GM23338 (cell line): ENCODE measurements around the gene NPHP1. TPM values are rescaled to one million over a fixed set of nuclear protein-coding genes. Genes with fewer than 3 reads are reported as not detected.
"Not testable (repeated sequence)": the region's sequence is repeated elsewhere in the genome, so short reads cannot be mapped to it uniquely, and the experiment has no call there.

Source experiments
- ATAC-seq: fragments of 200-7000 bp; cut with Tn5 transposase; 3 replicates; pipeline ENCODE4 v1.9.1; 2020
- DNase-seq: peaks from one replicate; pipeline ENCODE4 v3.0.0-alpha.2; 2015; ENCODE audit warnings: low spot score
- H2AFZ ChIP-seq: fragments of 200-600 bp; sonication (generic); 2 replicates; pipeline ENCODE4 v1.8.0; 2016; ENCODE audit warnings: antibody characterized with exemption, mild to moderate bottlenecking, moderate library complexity
- H3F3A ChIP-seq: fragments of 200-600 bp; sonication (generic); replicated peaks from 2 replicates; pipeline ENCODE4 v1.8.0; 2017; ENCODE audit warnings: antibody characterized with exemption, mixed run types, low read depth
- H3K27ac ChIP-seq: fragments of 200-600 bp; sonication (generic); 2 replicates; pipeline ENCODE4 v1.6.1; 2016; ENCODE audit warnings: low read depth
- H3K27me3 ChIP-seq: fragments of 200-600 bp; sonication (generic); 2 replicates; pipeline ENCODE4 v1.8.0; 2016; ENCODE audit warnings: mild to moderate bottlenecking, mixed run types, moderate library complexity; ENCODE audit not compliant: insufficient read depth
- H3K36me3 ChIP-seq: fragments of 200-600 bp; sonication (generic); 2 replicates; pipeline ENCODE4 v1.8.0; 2016; ENCODE audit warnings: mild to moderate bottlenecking; ENCODE audit not compliant: insufficient read depth
- H3K4me1 ChIP-seq: fragments of 200-600 bp; sonication (generic); 2 replicates; pipeline ENCODE4 v1.8.0; 2016; ENCODE audit warnings: mild to moderate bottlenecking, moderate library complexity; ENCODE audit not compliant: insufficient read depth
- H3K4me2 ChIP-seq: fragments of 200-600 bp; sonication (generic); 2 replicates; pipeline ENCODE4 v1.7.1; 2017; ENCODE audit warnings: mixed run types
- H3K4me3 ChIP-seq: fragments of 200-600 bp; sonication (generic); 2 replicates; pipeline ENCODE4 v1.6.1; 2016; ENCODE audit warnings: mixed run types
- H3K79me2 ChIP-seq: fragments of 200-600 bp; sonication (generic); replicated peaks from 2 replicates; pipeline ENCODE4 v1.8.0; 2017; ENCODE audit warnings: mild to moderate bottlenecking; ENCODE audit not compliant: insufficient read depth
- H3K9me2 ChIP-seq: fragments of 200-600 bp; sonication (generic); 2 replicates; pipeline ENCODE4 v1.8.0; 2017; ENCODE audit not compliant: insufficient read depth
- H4K20me1 ChIP-seq: fragments of 200-600 bp; sonication (generic); replicated peaks from 2 replicates; pipeline ENCODE4 v1.8.0; 2017; ENCODE audit warnings: mild to moderate bottlenecking; ENCODE audit not compliant: insufficient read depth
- H3K27ac Mint-ChIP-seq: 2 replicates; pipeline ENCODE4 v1.8.0; 2020; ENCODE audit warnings: inconsistent platforms, mild to moderate bottlenecking, moderate library complexity, mixed read lengths
- H3K27me3 Mint-ChIP-seq: 3 replicates; pipeline ENCODE4 v1.8.0; 2022; ENCODE audit warnings: low read depth, mild to moderate bottlenecking, moderate library complexity, mixed read lengths, inconsistent platforms; ENCODE audit not compliant: insufficient read depth, poor library complexity
- H3K36me3 Mint-ChIP-seq: 3 replicates; pipeline ENCODE4 v1.8.0; 2021; ENCODE audit warnings: low read depth, mild to moderate bottlenecking, inconsistent platforms, moderate library complexity, mixed read lengths
- H3K4me1 Mint-ChIP-seq: 3 replicates; pipeline ENCODE4 v1.8.0; 2020; ENCODE audit warnings: mild to moderate bottlenecking, inconsistent platforms, mixed read lengths
- H3K4me3 Mint-ChIP-seq: 3 replicates; pipeline ENCODE4 v1.8.0; 2021; ENCODE audit warnings: moderate library complexity, mild to moderate bottlenecking, inconsistent platforms, mixed read lengths
- H3K9me3 Mint-ChIP-seq: 3 replicates; pipeline ENCODE4 v1.8.0; 2020; ENCODE audit warnings: moderate library complexity, mild to moderate bottlenecking, inconsistent platforms, mixed read lengths
- polyA plus RNA-seq: library from polyadenylated mRNA; unstranded; fragments of >200 nt; fragmentation: Nextera tagmentation; extraction: Ambion mirVana; gene quantifications from 2 replicates; pipeline ENCODE4 v1.2.1, GENCODE V29; 2016
- total RNA-seq: library from RNA; depleted of rRNA; stranded (reverse); fragments of >200 nt; shearing (Covaris generic); gene quantifications from 2 replicates; pipeline ENCODE4 v1.2.3, GENCODE V29; 2014

NPHP1 gene
- total and polyA plus RNA-seq, 2 experiments from 2014 or later, result 4.6 to 10.0 TPM

DNA sequence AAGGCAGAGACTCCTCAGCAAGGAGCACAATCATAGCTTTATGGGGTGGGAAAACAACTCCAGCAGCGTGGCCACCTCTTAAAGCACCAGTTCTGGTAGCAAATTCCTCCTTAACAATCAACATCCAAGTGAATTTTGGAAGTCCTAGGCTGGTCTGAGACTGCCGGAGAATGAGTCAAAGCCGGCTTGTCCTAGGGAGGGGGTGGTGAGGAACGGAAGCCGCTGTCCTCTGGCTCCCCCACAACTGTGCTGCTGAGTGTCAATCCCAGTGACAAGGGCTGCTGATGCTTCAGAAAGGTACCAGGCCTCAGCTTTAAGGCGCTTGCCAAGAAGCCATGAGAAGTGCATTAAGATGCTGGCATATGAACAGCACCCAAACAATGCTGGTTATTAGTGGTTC lies 110.9 kb downstream of the NPHP1 start:
- not testable (repeated sequence) for H3K27me3 Mint-ChIP-seq

GRCh38 chr2:110090164-110090563 lies 114.6 kb downstream of the NPHP1 start:
- not testable (repeated sequence) for H4K20me1 ChIP-seq

More for the DNA sequence above, 110.9 kb downstream of the NPHP1 start:
- H3K4me3 ChIP-seq, H3K4me1 ChIP-seq, H3K27ac Mint-ChIP-seq, H3K27me3 ChIP-seq, H2AFZ ChIP-seq, H3K36me3 Mint-ChIP-seq, H3K27ac ChIP-seq, H3K4me3 Mint-ChIP-seq, H3K36me3 ChIP-seq, H4K20me1 ChIP-seq, H3K9me2 ChIP-seq, H3F3A ChIP-seq, H3K4me1 Mint-ChIP-seq, DNase-seq, H3K79me2 ChIP-seq, H3K4me2 ChIP-seq, ATAC-seq, H3K9me3 Mint-ChIP-seq: not testable (repeated sequence)

DNA sequence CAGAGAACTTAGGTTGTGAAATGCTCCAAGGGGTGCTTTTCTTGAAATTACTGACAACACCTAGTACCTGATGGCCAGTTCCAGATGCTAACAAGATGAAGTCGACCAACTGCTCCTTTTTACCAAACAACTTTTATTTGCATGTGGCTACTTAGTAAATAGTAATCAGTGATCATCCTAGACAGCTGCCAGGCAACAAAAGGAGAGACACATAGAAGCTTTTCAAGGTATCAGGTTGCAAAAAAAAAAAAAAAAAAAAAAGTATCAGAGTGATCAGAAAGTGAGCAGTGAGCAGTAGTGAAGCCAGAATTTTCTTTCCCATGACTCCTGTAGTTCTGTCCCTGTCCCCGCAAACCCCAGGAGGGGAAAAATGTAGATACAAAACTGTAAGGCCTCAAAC lies 121.1 kb downstream of the NPHP1 start:
- H3K36me3 ChIP-seq, H3K27ac ChIP-seq, H3K4me3 ChIP-seq, H3F3A ChIP-seq, H3K9me3 Mint-ChIP-seq, H3K27me3 ChIP-seq, H3K4me1 ChIP-seq, H3K9me2 ChIP-seq, H4K20me1 ChIP-seq, H3K36me3 Mint-ChIP-seq, H3K27ac Mint-ChIP-seq, H3K4me2 ChIP-seq, H3K4me1 Mint-ChIP-seq, H3K4me3 Mint-ChIP-seq, H3K27me3 Mint-ChIP-seq, H2AFZ ChIP-seq, H3K79me2 ChIP-seq, DNase-seq, ATAC-seq: not testable (repeated sequence)

More at GRCh38 chr2:110090164-110090563, 114.6 kb downstream of the NPHP1 start:
- H3K36me3 ChIP-seq, DNase-seq, H3K79me2 ChIP-seq, H2AFZ ChIP-seq, H3K4me1 ChIP-seq, H3K4me2 ChIP-seq, H3K27ac ChIP-seq, H3K27me3 Mint-ChIP-seq, H3K36me3 Mint-ChIP-seq, H3K4me3 ChIP-seq, H3F3A ChIP-seq, H3K27me3 ChIP-seq, H3K27ac Mint-ChIP-seq, H3K9me3 Mint-ChIP-seq, H3K9me2 ChIP-seq, H3K4me3 Mint-ChIP-seq, ATAC-seq, H3K4me1 Mint-ChIP-seq: not testable (repeated sequence)

DNA sequence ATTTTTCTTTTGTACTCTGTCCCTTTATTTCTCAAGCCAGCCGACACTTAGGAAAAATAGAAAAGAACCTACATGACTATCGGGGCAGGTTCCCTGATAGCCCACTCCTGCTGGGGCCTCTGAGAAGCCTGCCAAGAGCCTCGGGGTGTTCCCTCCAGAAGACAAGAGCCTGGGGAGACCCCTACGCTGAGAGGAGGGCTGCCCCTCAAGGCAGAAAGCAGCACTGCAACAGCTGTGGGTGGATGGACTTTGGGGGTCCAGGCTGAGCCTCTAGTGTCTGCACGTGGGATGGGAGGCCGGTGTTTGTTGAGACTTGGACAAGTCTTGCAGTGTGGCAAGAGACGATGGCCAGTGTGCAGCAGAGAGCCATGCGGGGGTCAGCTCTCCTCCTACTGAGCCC lies 121.7 kb downstream of the NPHP1 start:
- H3K27me3 ChIP-seq, H3K36me3 ChIP-seq, H3F3A ChIP-seq, H3K9me3 Mint-ChIP-seq, H3K4me3 ChIP-seq, H3K27ac Mint-ChIP-seq, H3K4me3 Mint-ChIP-seq, H3K27me3 Mint-ChIP-seq, H3K4me2 ChIP-seq, H3K27ac ChIP-seq, H3K79me2 ChIP-seq, H3K4me1 Mint-ChIP-seq, DNase-seq, H2AFZ ChIP-seq, H4K20me1 ChIP-seq, H3K4me1 ChIP-seq, H3K9me2 ChIP-seq, H3K36me3 Mint-ChIP-seq: not testable (repeated sequence)
- ATAC-seq, result peak; percentile 86

GRCh38 chr2:110078104-110078503 lies 126.7 kb downstream of the NPHP1 start:
- not testable (repeated sequence) for H3K9me3 Mint-ChIP-seq, H3K4me2 ChIP-seq, H2AFZ ChIP-seq, H3F3A ChIP-seq, H3K4me1 Mint-ChIP-seq, H3K4me3 ChIP-seq, H3K9me2 ChIP-seq, H3K4me3 Mint-ChIP-seq, H3K36me3 ChIP-seq, H3K36me3 Mint-ChIP-seq, ATAC-seq, H3K79me2 ChIP-seq, H3K4me1 ChIP-seq, H3K27ac ChIP-seq, H4K20me1 ChIP-seq, DNase-seq, H3K27me3 Mint-ChIP-seq, H3K27ac Mint-ChIP-seq, H3K27me3 ChIP-seq

GRCh38 chr2:110075896-110076295 lies 128.9 kb downstream of the NPHP1 start:
- not testable (repeated sequence) for H2AFZ ChIP-seq, H3K4me1 ChIP-seq, H3K9me2 ChIP-seq, DNase-seq, H3K27me3 Mint-ChIP-seq, H3K4me2 ChIP-seq, H4K20me1 ChIP-seq, H3K27ac ChIP-seq, H3K79me2 ChIP-seq, H3K27me3 ChIP-seq, H3K4me1 Mint-ChIP-seq, H3K4me3 Mint-ChIP-seq, ATAC-seq, H3K27ac Mint-ChIP-seq, H3K36me3 Mint-ChIP-seq, H3K36me3 ChIP-seq, H3K9me3 Mint-ChIP-seq, H3F3A ChIP-seq, H3K4me3 ChIP-seq
